ENCODE results near the gene SLC6A2.

Gene SLC6A2

DNA sequence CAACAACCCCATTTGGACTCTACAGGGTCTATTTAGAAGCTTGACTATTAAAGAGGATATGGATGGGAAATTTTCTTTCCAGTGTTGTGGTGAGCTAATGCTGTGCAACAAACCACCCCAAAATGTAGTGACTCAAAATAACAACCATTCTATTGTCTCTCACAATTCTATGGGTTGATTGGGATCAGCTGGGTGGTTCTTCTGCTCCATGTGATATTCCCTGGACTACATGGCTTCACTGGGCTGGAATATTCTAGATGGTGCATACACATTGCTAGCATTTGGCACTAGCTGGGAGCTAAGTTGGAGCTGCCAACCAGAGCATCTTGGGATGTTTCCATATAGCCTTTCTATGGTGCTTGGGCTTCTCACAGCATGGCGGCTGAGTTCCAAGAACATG is 30.2 kb downstream of the SLC6A2 start:
- Histone ChIP-seq H3K27ac (replicated peaks) (no peak overlapping the region), H3K4me3 (replicated peaks; ENCODE audit: insufficient read depth, low read length) (no peak overlapping the region), H3K27me3 (ENCODE audit: insufficient read depth, poor library complexity, severe bottlenecking) (no peaks in the 10 kb centered on the region)
- no peak for DNase-seq (ENCODE audit: low read depth in 1 of 2, low spot score in 1 of 2)
- TF ChIP-seq CTCF (IDR thresholded peaks at IDR 0.05; ENCODE audit: insufficient read depth, low read length) (no peak), GABPA (IDR thresholded peaks at IDR 0.05; ENCODE audit: low read depth) (no peak), REST (IDR thresholded peaks at IDR 0.05; ENCODE audit: insufficient replicate concordance, low read depth) (no peak), SPI1 (IDR thresholded peaks at IDR 0.05; ENCODE audit: borderline replicate concordance, low read depth) (no peak), POLR2AphosphoS5 (IDR thresholded peaks at IDR 0.05; ENCODE audit: low read depth) (no peak)

DNA sequence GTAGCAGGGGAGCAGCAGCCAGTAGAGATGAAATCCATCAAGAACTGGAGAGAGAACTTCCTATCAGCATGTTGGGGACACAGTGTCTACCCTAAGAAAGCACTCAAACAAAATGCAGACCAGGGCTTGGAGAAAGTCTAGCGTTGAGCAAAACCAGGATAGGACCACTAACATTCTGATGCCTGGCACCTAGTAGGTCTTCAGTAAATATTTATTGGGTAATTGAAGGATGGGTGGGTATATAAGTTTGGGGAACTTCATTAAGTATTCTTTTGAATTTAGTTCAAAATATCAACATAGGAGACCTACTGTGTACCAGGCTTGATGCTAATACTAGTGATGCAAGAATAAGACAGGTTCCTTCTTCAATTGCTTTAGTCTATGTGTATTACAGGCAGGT is 30.9 kb downstream of the SLC6A2 start:
- no peak for TF ChIP-seq POLR2AphosphoS5 (IDR thresholded peaks at IDR 0.05; ENCODE audit: low read depth)
- TF ChIP-seq GABPA (IDR thresholded peaks at IDR 0.05; ENCODE audit: low read depth): no peak
- TF ChIP-seq CTCF (IDR thresholded peaks at IDR 0.05; ENCODE audit: insufficient read depth, low read length): no peak
- no peak for TF ChIP-seq SPI1 (IDR thresholded peaks at IDR 0.05; ENCODE audit: borderline replicate concordance, low read depth)
- no peak for TF ChIP-seq REST (IDR thresholded peaks at IDR 0.05; ENCODE audit: insufficient replicate concordance, low read depth)
- Histone ChIP-seq H3K4me3 (replicated peaks; ENCODE audit: insufficient read depth, low read length) (no peak overlapping the region), H3K27me3 (ENCODE audit: insufficient read depth, poor library complexity, severe bottlenecking) (no peaks in the 10 kb centered on the region), H3K27ac (replicated peaks) (no peak overlapping the region)
- no peak for DNase-seq (ENCODE audit: low read depth in 1 of 2, low spot score in 1 of 2)

DNA sequence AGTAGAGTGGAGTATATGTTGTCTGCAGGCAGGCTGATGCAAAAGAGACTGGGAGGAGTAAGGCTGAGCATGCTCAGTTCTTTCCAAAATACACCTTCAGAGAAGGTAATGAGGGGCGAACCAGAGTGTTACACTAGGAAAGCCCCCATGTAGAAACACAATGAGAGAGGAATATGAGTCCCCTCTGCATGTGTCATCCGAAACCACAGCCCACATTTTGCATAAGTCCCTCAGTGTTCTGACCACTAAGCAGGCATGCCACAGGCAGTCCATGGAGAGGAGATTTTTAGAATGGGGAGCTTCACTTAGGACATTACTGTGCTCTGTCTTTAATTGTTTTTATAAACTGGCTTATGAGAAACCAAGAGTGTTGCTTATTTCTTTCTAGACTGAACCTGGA is 32.0 kb downstream of the SLC6A2 start:
- Histone ChIP-seq H3K27me3 (ENCODE audit: insufficient read depth, poor library complexity, severe bottlenecking) (no peaks in the 10 kb centered on the region), H3K4me3 (replicated peaks; ENCODE audit: insufficient read depth, low read length) (no peak overlapping the region), H3K27ac (replicated peaks) (no peak overlapping the region)
- TF ChIP-seq REST (IDR thresholded peaks at IDR 0.05; ENCODE audit: insufficient replicate concordance, low read depth) (no peak), CTCF (IDR thresholded peaks at IDR 0.05; ENCODE audit: insufficient read depth, low read length) (no peak), SPI1 (IDR thresholded peaks at IDR 0.05; ENCODE audit: borderline replicate concordance, low read depth) (no peak), POLR2AphosphoS5 (IDR thresholded peaks at IDR 0.05; ENCODE audit: low read depth) (no peak), GABPA (IDR thresholded peaks at IDR 0.05; ENCODE audit: low read depth) (no peak)
- DNase-seq (ENCODE audit: low read depth in 1 of 2, low spot score in 1 of 2): no peak
